ENCODE measurements around the gene CFD. TPM values are rescaled to one million over a fixed set of nuclear protein-coding genes. Genes with fewer than 3 reads are reported as not detected.
"Not testable (repeated sequence)": the region's sequence is repeated elsewhere in the genome, so short reads cannot be mapped to it uniquely, and the experiment has no call there.

Gene CFD
- total and polyA plus RNA-seq, 2 donors = 6.3 to 40.0 TPM

DNA sequence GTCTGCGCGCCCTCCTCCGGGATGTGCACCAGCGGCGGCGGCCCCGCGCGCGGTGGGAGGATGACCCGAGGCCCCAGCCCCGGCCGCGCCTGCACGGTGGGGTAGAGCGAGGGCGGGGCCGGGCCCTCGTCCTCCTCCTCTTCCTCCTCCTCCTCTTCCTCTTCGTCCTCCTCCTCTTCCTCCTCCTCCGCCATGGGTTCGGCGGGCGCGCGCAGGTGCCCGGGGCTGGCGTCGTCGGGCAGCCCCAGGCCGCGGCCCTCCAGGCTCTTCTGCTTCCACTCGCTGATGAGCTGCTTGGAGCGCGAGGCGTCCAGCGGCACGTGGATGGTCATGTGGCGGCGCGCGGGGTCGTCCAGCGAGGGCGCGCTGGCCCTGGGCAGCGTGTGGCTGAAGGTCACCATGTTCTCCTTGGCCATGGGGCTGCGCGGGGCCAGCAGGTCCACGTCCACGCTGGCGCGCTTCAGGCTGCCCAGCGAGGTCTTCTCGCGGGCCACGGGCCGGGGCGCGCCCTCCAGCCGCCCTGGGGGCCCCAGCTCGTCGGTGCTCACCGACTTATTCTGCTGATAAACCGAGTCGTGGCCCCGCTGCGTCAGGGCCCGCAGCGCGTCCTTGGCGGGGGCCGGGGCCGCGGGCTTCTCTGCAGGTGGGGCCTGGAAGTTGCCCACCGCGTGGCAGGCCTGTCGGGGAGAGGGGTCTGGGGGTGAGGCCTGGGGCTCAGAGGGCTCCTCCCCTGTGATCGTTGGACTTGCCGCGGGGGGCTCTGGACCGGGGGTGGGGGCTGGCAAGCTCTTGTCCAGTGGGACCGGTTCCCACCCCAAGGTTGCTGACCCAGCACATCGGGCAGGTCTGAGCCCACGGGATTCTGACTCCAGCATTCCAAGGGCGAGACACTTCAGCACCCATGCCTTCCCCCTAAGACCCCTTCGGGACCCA lies 46.0 kb upstream of the CFD start:
- Histone ChIP-seq H3K4me3 (ENCODE audit: low read length in 2 of 2) (no peak overlapping the region), H3K27me3 (ENCODE audit: control insufficient read depth in 2 of 2, insufficient read depth in 1 of 2, low read length in 1 of 2) (no peaks in the 10 kb centered on the region), H3K36me3 (ENCODE audit: control insufficient read depth in 2 of 2, insufficient read depth in 2 of 2, low read length in 1 of 2) (peaks cover 35 to 60% of the 10 kb centered on the region in 2 donors), H3K4me1 (ENCODE audit: control insufficient read depth in 2 of 2, insufficient read depth in 2 of 2, low read length in 2 of 2) (no peaks in the 10 kb centered on the region), H3K9me3 (ENCODE audit: control insufficient read depth in 2 of 2, insufficient read depth in 1 of 2, low read length in 1 of 2) (peaks cover 3 to 5% of the 10 kb centered on the region in 2 donors), H3K27ac (ENCODE audit: low read depth in 1 of 2, low read length in 1 of 2) (no peak overlapping the region)
- WGBS = 98% methylated on average over 87 of the region's 87 CpGs
- no peak for DNase-seq (ENCODE audit: low read depth in 6 of 9, low spot score in 9 of 9)

DNA sequence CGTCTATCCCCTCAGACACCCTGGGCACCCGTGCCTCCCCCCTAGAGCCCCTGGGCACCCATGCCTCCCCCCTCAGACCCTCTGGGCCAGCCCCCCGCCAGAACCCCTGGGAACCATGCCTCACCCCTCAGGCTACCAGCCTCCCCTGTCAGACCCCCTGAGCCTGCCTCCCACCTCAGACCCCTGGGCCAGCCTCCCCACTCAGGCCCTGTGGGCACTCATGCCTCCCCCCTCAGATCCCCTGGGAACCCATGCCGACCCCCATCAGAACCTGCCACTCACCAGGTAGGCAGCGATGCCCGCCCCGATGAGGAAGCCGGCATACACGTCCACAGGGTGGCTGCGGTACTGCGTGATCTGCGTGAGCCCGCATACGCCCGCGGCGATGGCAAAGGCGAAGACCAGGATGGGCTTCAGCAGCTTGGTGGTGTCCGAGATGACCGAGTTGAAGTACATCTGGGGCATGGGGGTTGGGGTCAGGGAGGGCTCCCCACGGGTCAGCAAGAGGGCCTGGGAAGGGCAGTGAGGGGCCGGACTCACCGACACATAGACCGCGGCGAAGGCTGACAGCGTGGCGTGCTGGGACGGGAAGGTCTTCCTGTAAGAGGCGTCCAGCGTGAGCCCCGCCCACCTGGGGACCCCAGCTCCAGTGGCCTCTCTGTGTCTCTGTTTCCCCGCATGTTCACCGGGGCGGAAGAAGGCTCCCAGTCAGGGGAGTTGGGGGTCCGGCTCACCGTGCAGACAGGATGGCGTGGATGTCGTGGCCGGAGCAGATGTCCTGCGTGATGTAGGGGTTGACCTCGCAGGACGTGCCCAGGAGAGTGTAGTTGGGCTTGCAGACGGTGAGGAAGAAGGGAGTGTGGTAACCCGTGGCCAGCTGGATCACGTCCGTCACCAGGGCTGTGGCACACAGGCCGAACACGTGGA lies 45.0 kb upstream of the CFD start:
- Histone ChIP-seq H3K27me3 (ENCODE audit: control insufficient read depth in 2 of 2, insufficient read depth in 1 of 2, low read length in 1 of 2) (peaks cover 0 to under 1% of the 10 kb centered on the region in 2 donors), H3K4me3 (ENCODE audit: low read length in 2 of 2) (no peak overlapping the region), H3K36me3 (ENCODE audit: control insufficient read depth in 2 of 2, insufficient read depth in 2 of 2, low read length in 1 of 2) (peaks cover 27 to 50% of the 10 kb centered on the region in 2 donors), H3K4me1 (ENCODE audit: control insufficient read depth in 2 of 2, insufficient read depth in 2 of 2, low read length in 2 of 2) (no peaks in the 10 kb centered on the region), H3K27ac (ENCODE audit: low read depth in 1 of 2, low read length in 1 of 2) (no peak overlapping the region), H3K9me3 (ENCODE audit: control insufficient read depth in 2 of 2, insufficient read depth in 1 of 2, low read length in 1 of 2) (peaks cover 3 to 5% of the 10 kb centered on the region in 2 donors)
- 95% methylated on average over 49 of the region's 49 CpGs for WGBS
- no peak for DNase-seq (ENCODE audit: low read depth in 6 of 9, low spot score in 9 of 9)

DNA sequence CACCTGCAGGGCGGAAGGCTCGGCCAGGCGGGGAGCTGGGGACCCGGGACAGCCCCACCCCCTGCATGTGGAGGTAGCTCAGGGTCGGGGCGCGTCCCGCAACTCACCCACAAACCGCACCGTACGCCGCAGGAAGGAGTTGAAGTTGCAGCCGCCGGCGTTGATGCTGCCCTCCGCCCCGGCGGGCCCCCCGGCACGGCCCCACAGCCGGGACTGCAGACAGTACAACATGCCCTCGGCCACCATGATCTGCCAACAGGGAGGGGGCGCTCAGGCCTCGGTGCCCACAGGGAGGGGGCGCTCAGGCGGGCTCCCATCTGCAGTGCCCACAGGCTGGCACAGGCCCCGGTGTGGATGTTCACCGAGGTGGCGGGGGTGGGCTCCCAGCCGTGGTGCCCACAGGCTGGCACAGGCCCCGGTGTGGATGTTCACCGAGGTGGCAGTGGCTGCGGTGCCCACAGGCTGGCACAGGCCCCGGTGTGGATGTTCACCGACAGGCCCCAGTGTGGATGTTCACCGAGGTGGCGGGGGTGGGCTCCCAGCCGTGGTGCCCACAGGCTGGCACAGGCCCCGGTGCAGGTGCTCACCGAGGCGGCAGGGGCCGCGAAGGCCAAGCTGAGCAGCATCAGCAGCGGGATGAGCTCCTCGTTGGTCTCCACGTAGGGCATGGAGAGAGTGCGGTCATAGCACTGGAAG lies 44.2 kb upstream of the CFD start:
- 97% methylated on average over 47 of the region's 47 CpGs for WGBS
- H3K36me3 ChIP-seq (ENCODE audit: control insufficient read depth in 2 of 2, insufficient read depth in 2 of 2, low read length in 1 of 2) = peaks cover 19 to 42% of the 10 kb centered on the region in 2 donors
- no peak overlapping the region for H3K27ac ChIP-seq (ENCODE audit: low read depth in 1 of 2, low read length in 1 of 2)
- peaks cover 3 to 5% of the 10 kb centered on the region in 2 donors for H3K9me3 ChIP-seq (ENCODE audit: control insufficient read depth in 2 of 2, insufficient read depth in 1 of 2, low read length in 1 of 2)
- no peak overlapping the region for H3K4me3 ChIP-seq (ENCODE audit: low read length in 2 of 2)
- H3K27me3 ChIP-seq (ENCODE audit: control insufficient read depth in 2 of 2, insufficient read depth in 1 of 2, low read length in 1 of 2) = peaks cover 0 to 8% of the 10 kb centered on the region in 2 donors
- H3K4me1 ChIP-seq (ENCODE audit: control insufficient read depth in 2 of 2, insufficient read depth in 2 of 2, low read length in 2 of 2) = no peaks in the 10 kb centered on the region
- DNase-seq (ENCODE audit: low read depth in 6 of 9, low spot score in 9 of 9) = no peak

DNA sequence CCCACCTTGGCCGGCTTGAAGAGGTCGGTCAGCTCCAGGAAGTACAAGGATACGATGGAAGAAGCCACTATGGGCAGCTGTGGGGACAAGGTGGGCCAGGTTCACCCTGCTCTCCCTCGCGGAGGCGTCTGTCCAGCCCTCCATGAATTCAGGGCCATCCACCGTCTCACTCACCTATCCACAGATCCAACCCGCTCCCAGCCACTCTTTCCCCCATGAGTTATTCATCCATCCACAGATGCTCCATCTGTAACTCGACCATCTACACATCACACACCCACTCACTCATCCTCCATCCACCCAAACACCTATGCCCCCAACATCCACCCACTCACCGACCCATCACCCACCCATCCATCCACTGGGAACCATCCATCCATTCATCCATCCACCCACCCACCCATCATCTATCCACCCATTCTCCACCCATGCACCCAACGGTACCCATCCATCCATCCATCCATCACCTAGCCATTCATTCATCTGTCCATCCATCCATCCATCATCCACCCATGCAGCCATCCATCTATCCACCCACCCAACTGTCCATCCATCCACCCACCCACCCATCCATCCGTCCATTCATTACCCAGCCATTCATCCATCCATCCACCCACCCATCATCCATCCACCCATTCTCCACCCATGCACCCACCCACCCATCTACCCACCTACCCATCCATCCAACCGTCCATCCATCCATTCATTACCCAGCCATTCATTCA lies 43.5 kb upstream of the CFD start:
- Histone ChIP-seq H3K36me3 (ENCODE audit: control insufficient read depth in 2 of 2, insufficient read depth in 2 of 2, low read length in 1 of 2) (peaks cover 12 to 35% of the 10 kb centered on the region in 2 donors), H3K27ac (ENCODE audit: low read depth in 1 of 2, low read length in 1 of 2) (no peak overlapping the region), H3K9me3 (ENCODE audit: control insufficient read depth in 2 of 2, insufficient read depth in 1 of 2, low read length in 1 of 2) (peaks cover 3 to 5% of the 10 kb centered on the region in 2 donors), H3K27me3 (ENCODE audit: control insufficient read depth in 2 of 2, insufficient read depth in 1 of 2, low read length in 1 of 2) (peaks cover 3 to 16% of the 10 kb centered on the region in 2 donors), H3K4me1 (ENCODE audit: control insufficient read depth in 2 of 2, insufficient read depth in 2 of 2, low read length in 2 of 2) (no peaks in the 10 kb centered on the region), H3K4me3 (ENCODE audit: low read length in 2 of 2) (no peak overlapping the region)
- DNase-seq (ENCODE audit: low read depth in 6 of 9, low spot score in 9 of 9) = no peak
- WGBS = 93% methylated on average over 13 of the region's 13 CpGs

DNA sequence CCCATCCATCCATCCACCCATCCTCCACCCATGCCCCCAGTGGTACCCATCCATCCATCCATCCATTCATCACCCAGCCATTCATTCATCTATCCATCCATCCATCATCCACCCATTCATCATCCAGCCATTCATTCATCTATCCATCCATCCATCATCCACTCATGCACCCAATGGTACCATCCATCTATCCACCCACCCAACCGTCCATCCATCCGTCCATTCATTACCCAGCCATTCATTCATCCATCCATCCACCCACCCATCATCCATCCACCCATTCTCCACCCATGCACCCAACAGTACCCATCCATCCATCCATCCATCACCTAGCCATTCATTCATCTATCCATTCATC lies 43.0 kb upstream of the CFD start:
- no peak overlapping the region for H3K27ac ChIP-seq (ENCODE audit: low read depth in 1 of 2, low read length in 1 of 2)
- DNase-seq (ENCODE audit: low read depth in 6 of 9, low spot score in 9 of 9) = no peak
- H3K4me3 ChIP-seq (ENCODE audit: low read length in 2 of 2) = no peak overlapping the region
- 92% methylated on average over 2 of the region's 2 CpGs for WGBS
- H3K4me1 ChIP-seq (ENCODE audit: control insufficient read depth in 2 of 2, insufficient read depth in 2 of 2, low read length in 2 of 2) = no peaks in the 10 kb centered on the region
- peaks cover 9 to 21% of the 10 kb centered on the region in 2 donors for H3K27me3 ChIP-seq (ENCODE audit: control insufficient read depth in 2 of 2, insufficient read depth in 1 of 2, low read length in 1 of 2)
- H3K9me3 ChIP-seq (ENCODE audit: control insufficient read depth in 2 of 2, insufficient read depth in 1 of 2, low read length in 1 of 2) = peaks cover 2 to 4% of the 10 kb centered on the region in 2 donors
- peaks cover 7 to 30% of the 10 kb centered on the region in 2 donors for H3K36me3 ChIP-seq (ENCODE audit: control insufficient read depth in 2 of 2, insufficient read depth in 2 of 2, low read length in 1 of 2)

DNA sequence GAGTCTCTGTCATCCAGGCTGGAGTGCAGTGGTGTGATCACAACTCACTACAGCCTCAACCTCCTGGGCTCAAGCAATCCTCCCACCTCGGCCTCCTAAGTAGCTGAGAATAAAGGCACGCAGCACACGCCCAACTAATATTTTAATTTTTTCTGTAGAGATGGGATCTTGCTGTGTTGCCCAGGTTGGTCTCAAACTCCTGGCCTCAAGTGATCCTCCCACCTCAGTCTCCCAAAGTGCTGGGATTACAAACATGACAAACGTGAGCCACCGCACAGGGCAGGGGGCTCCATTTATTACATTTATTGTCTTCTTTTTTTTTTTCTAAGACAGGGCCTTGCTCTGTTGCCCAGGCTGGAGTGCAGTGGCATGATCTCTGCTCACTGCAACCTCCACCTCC lies 39.3 kb upstream of the CFD start:
- peaks cover 28 to 56% of the 10 kb centered on the region in 2 donors for H3K27me3 ChIP-seq (ENCODE audit: control insufficient read depth in 2 of 2, insufficient read depth in 1 of 2, low read length in 1 of 2)
- not testable (repeated sequence) for H3K27ac ChIP-seq (ENCODE audit: low read depth in 1 of 2, low read length in 1 of 2); H3K36me3 ChIP-seq (ENCODE audit: control insufficient read depth in 2 of 2, insufficient read depth in 2 of 2, low read length in 1 of 2); H3K9me3 ChIP-seq (ENCODE audit: control insufficient read depth in 2 of 2, insufficient read depth in 1 of 2, low read length in 1 of 2); H3K4me1 ChIP-seq (ENCODE audit: control insufficient read depth in 2 of 2, insufficient read depth in 2 of 2, low read length in 2 of 2); H3K4me3 ChIP-seq (ENCODE audit: low read length in 2 of 2); DNase-seq (ENCODE audit: low read depth in 6 of 9, low spot score in 9 of 9)
- WGBS = 87% methylated on average over 5 of the region's 5 CpGs

DNA sequence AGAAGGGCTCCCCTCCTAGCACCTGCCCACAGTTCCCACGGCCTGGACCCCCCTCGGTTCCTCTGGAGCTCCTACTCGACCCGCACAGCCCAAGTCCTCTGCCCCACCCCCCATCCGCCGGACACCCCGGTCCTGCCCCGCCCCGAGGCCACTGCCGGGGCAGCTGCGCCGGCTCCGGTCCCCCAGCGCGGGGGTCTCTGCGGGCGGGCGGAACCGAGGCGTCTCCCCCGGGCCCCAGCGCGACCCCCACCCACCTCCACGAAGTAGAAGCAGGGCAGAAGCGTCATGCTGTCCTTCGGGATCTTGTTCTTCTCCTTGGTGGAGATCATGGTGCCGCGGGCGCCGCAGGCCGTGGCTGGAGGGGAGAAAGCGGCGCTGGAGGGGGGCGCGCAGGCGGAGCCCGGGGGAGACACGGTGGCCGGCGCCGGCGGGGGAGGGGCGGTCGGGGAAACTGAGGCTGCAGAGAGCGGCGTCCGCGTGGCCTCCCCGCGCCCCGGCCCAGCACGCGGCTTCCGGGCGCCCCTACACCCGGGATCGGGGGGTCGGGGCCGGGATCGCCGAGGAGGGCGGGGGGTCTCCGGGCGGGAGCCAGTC lies 38.1 kb upstream of the CFD start:
- DNase-seq (ENCODE audit: low read depth in 6 of 9, low spot score in 9 of 9) = no peak
- no peak overlapping the region for H3K4me3 ChIP-seq (ENCODE audit: low read length in 2 of 2)
- H3K4me1 ChIP-seq (ENCODE audit: control insufficient read depth in 2 of 2, insufficient read depth in 2 of 2, low read length in 2 of 2) = no peaks in the 10 kb centered on the region
- no peaks in the 10 kb centered on the region for H3K36me3 ChIP-seq (ENCODE audit: control insufficient read depth in 2 of 2, insufficient read depth in 2 of 2, low read length in 1 of 2)
- no peak overlapping the region for H3K27ac ChIP-seq (ENCODE audit: low read depth in 1 of 2, low read length in 1 of 2)
- WGBS = 3% methylated on average over 64 of the region's 64 CpGs
- H3K27me3 ChIP-seq (ENCODE audit: control insufficient read depth in 2 of 2, insufficient read depth in 1 of 2, low read length in 1 of 2) = peaks cover 28 to 65% of the 10 kb centered on the region in 2 donors
- H3K9me3 ChIP-seq (ENCODE audit: control insufficient read depth in 2 of 2, insufficient read depth in 1 of 2, low read length in 1 of 2) = no peaks in the 10 kb centered on the region
